MCF 10A (cell line): Measurements from ENCODE around the gene ELMO1. TPM values are rescaled to one million over a fixed set of nuclear protein-coding genes. Genes with fewer than 3 reads are reported as not detected.

Source experiments
- BruUV-seq: library from RNA; stranded (reverse); fragments of 400-500 nt; replicated peaks from 2 replicates; lab custom pipeline; 2021; lab: Mats Ljungman, UMichigan
- CTCF ChIA-PET: fragments of 300-600 bp; sonication (Branson Sonifier 250); formaldehyde crosslinking; extraction: SDS; loops from one replicate; lab custom pipeline; 2021; ENCODE audit warnings: antibody characterized with exemption, inconsistent platforms; lab: Yijun Ruan, JAX
- POLR2A ChIA-PET: fragments of 300-600, 350-650 bp; sonication (Branson Sonifier 250); formaldehyde crosslinking; extraction: SDS; loops from one replicate; lab custom pipeline; 2020; ENCODE audit warnings: antibody characterized with exemption, inconsistent platforms; lab: Yijun Ruan, JAX
- DNase-seq: peaks from one replicate; pipeline ENCODE4 v3.0.0-alpha.2; 2018; ENCODE audit not compliant: unreplicated experiment
- H3K27ac Mint-ChIP-seq: one replicate; pipeline ENCODE4 v1.8.0; 2022; ENCODE audit warnings: mild to moderate bottlenecking, low read depth, mixed read lengths; ENCODE audit not compliant: unreplicated experiment
- H3K27me3 Mint-ChIP-seq: one replicate; pipeline ENCODE4 v1.8.0; 2022; ENCODE audit warnings: mixed read lengths; ENCODE audit not compliant: insufficient read depth, unreplicated experiment
- H3K36me3 Mint-ChIP-seq: one replicate; pipeline ENCODE4 v1.8.0; 2022; ENCODE audit warnings: mild to moderate bottlenecking, moderate library complexity, mixed read lengths; ENCODE audit not compliant: insufficient read depth, unreplicated experiment
- H3K4me1 Mint-ChIP-seq: one replicate; pipeline ENCODE4 v1.8.0; 2022; ENCODE audit warnings: mixed read lengths; ENCODE audit not compliant: insufficient read depth, unreplicated experiment
- H3K4me3 Mint-ChIP-seq: one replicate; pipeline ENCODE4 v1.8.0; 2022; ENCODE audit warnings: mild to moderate bottlenecking, moderate library complexity, mixed read lengths; ENCODE audit not compliant: unreplicated experiment
- H3K9me3 Mint-ChIP-seq: one replicate; pipeline ENCODE4 v1.8.0; 2022; ENCODE audit warnings: mixed read lengths; ENCODE audit not compliant: unreplicated experiment
- CTCF ChIP-seq: fragments of 200-600 bp; IDR thresholded peaks from one replicate; pipeline ENCODE4 v1.8.0; 2022; ENCODE audit warnings: antibody characterized with exemption, mild to moderate bottlenecking; ENCODE audit not compliant: unreplicated experiment
- intact Hi-C: fragments of 100-400 bp; cut with micrococcal nuclease; formaldehyde crosslinking; loops from 2 replicates; pipeline ENCODE4 v1.14.1; 2022
- total RNA-seq: library from RNA; stranded (reverse); gene quantifications from 2 replicates; pipeline ENCODE4 v1.2.3, GENCODE V29; 2022

Gene ELMO1
- total RNA-seq, 1 experiment from 2014 or later: 0.30 TPM

- DNase-seq: peak; percentile 53
- Mint-ChIP-seq H3K4me1 (peaks cover 5% of the 10 kb centered on the region), H3K27ac (no peak overlapping the region), H3K9me3 (no peaks in the 10 kb centered on the region), H3K4me3 (no peak overlapping the region), H3K27me3 (no peaks in the 10 kb centered on the region), H3K36me3 (no peaks in the 10 kb centered on the region)
- intact Hi-C loops: no loop called here
- POLR2A ChIA-PET: interaction anchor here (0.7 kb wide), 2 partner anchors 12 to 308 kb away, joined by 3 read pairs; no protein-coding TSS in a partner anchor
- BruUV-seq: no TSS peak
- CTCF ChIA-PET: interaction anchor here (0.5 to 1.8 kb wide), 6 partner anchors 15 to 1167 kb away, joined by 3 to 6 read pairs (median 4); no protein-coding TSS in a partner anchor
- TF ChIP-seq CTCF: no peak
These were observed 232.4 kb downstream of the ELMO1 start for GRCh38 chr7:37216156-37216852.

GRCh38 chr7:37215290-37215923 is 233.3 kb downstream of the ELMO1 start:
- no peak for TF ChIP-seq CTCF
- Mint-ChIP-seq H3K9me3 (no peaks in the 10 kb centered on the region), H3K27me3 (no peaks in the 10 kb centered on the region), H3K4me3 (no peak overlapping the region), H3K4me1 (peaks cover 12% of the 10 kb centered on the region), H3K36me3 (no peaks in the 10 kb centered on the region), H3K27ac (no peak overlapping the region)
- DNase-seq: no peak
- ChIA-PET CTCF (interaction anchor here (0.6 to 1.8 kb wide), 5 partner anchors 14 to 280 kb away, joined by 3 to 6 read pairs (median 4); no protein-coding TSS in a partner anchor), POLR2A (no interaction called here)
- intact Hi-C loops: no loop called here
- BruUV-seq: no TSS peak

GRCh38 chr7:37212556-37212955 is 236.1 kb downstream of the ELMO1 start:
- no peaks in the 10 kb centered on the region for H3K27me3 Mint-ChIP-seq
- H3K9me3 Mint-ChIP-seq: no peaks in the 10 kb centered on the region
- CTCF ChIA-PET: interaction anchor here (0.7 to 2.1 kb wide), 5 partner anchors 11 to 649 kb away, joined by 3 to 6 read pairs (median 3); no protein-coding TSS in a partner anchor
- POLR2A ChIA-PET: no interaction called here
- TF ChIP-seq CTCF: no peak
- no TSS peak for BruUV-seq
- H3K27ac Mint-ChIP-seq: no peak overlapping the region
- H3K4me3 Mint-ChIP-seq: no peak overlapping the region
- intact Hi-C loops: no loop called here
- H3K36me3 Mint-ChIP-seq: no peaks in the 10 kb centered on the region
- DNase-seq: no peak
- H3K4me1 Mint-ChIP-seq: peaks cover 21% of the 10 kb centered on the region

- Mint-ChIP-seq H3K4me3 (no peak overlapping the region), H3K9me3 (no peaks in the 10 kb centered on the region), H3K4me1 (peaks cover 21% of the 10 kb centered on the region), H3K27ac (no peak overlapping the region), H3K27me3 (no peaks in the 10 kb centered on the region), H3K36me3 (no peaks in the 10 kb centered on the region)
- no peak for DNase-seq
- ChIA-PET POLR2A (no interaction called here), CTCF (interaction anchor here (0.7 to 2.1 kb wide), 7 partner anchors 10 to 649 kb away, joined by 3 to 9 read pairs (median 4); no protein-coding TSS in a partner anchor)
- no peak for TF ChIP-seq CTCF
- BruUV-seq: no TSS peak
- intact Hi-C loops: no loop called here
These were observed 236.6 kb downstream of the ELMO1 start for GRCh38 chr7:37212051-37212450.
